Measurements from ENCODE around the gene GSTM5. TPM values are rescaled to one million over a fixed set of nuclear protein-coding genes. Genes with fewer than 3 reads are reported as not detected.
"Not testable (repeated sequence)": the region's sequence is repeated elsewhere in the genome, so short reads cannot be mapped to it uniquely, and the experiment has no call there.

The GSTM5 gene
- total RNA-seq, 1 donor from 2014 or later = not detected

DNA sequence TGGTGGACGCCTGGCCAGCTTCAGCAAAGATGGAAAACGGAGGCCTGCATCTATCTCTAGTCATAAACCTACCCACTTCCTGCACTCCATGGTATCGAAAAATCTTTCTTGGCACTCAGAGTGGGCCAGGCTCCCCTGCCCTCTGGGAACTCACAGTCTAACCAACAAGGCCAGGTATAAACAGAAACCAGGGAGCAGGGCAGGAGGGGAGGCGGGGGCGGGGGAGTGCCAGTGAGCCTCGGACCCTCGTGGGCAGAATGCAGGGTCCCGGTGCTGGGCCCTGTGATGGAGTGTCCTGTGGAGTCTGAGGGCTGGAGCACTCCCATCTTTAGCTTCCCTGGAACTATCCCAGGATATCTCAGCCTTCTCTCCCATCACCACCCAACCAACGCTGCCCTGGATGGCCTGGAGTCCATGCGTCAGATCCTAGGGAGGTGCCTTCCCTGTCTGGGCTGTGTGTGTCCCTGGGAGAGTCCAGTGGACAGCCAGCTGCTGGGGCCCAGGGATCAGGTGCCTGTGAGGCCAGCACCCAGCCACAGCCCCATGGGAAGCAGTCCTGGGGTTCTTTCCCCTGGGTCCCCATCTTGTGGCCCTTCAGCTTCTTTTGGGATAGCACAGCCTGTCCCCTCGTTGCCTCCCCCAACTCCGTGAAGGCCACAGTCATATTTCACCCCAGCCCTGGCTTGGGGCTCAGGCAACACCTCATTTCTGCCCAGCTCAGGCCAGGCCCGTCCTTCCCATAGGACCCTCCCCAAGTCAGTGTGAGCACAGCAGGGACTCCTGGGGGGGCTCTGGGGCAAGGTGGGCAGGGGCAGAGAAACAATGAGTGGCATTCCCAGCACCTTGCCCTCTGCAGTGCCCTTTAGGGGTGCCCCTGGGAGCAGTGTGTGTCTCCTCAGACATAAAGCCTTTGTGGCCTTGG, 52.8 kb downstream of the GSTM5 start:
- Mint-ChIP-seq H3K4me1 (ENCODE audit: low read depth) (peaks cover 3% of the 10 kb centered on the region), H3K27me3 (ENCODE audit: low read depth) (no peaks in the 10 kb centered on the region), H3K4me3 (ENCODE audit: unreplicated experiment) (no peak overlapping the region), H3K9me3 (ENCODE audit: low read depth) (no peaks in the 10 kb centered on the region), H3K27ac (ENCODE audit: unreplicated experiment) (no peak overlapping the region), H3K36me3 (ENCODE audit: low read depth) (no peaks in the 10 kb centered on the region)
- TF ChIP-seq, protein P1, sequence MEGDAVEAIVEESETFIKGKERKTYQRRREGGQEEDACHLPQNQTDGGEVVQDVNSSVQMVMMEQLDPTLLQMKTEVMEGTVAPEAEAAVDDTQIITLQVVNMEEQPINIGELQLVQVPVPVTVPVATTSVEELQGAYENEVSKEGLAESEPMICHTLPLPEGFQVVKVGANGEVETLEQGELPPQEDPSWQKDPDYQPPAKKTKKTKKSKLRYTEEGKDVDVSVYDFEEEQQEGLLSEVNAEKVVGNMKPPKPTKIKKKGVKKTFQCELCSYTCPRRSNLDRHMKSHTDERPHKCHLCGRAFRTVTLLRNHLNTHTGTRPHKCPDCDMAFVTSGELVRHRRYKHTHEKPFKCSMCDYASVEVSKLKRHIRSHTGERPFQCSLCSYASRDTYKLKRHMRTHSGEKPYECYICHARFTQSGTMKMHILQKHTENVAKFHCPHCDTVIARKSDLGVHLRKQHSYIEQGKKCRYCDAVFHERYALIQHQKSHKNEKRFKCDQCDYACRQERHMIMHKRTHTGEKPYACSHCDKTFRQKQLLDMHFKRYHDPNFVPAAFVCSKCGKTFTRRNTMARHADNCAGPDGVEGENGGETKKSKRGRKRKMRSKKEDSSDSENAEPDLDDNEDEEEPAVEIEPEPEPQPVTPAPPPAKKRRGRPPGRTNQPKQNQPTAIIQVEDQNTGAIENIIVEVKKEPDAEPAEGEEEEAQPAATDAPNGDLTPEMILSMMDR (IDR thresholded peaks at IDR 0.05) = no peak
- peak; percentile 70 for DNase-seq (ENCODE audit: low spot score)

DNA sequence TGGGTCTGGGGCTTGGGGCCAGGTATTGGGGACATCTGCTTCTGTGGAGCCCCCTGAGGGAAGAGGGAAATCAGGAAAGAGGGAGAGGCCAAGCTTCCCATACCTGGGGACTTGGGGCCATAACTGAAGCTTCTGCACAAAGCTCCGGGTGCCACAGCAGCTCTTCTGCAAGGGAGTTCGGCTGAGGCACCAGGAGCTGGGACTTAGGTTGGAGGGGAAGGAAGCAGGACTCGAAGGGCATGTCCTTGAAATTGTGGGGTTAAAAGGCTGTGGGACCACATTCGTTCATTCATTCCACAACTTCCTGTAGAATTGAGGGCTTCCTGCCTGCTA, 53.4 kb downstream of the GSTM5 start:
- Mint-ChIP-seq H3K27me3 (ENCODE audit: low read depth) (no peaks in the 10 kb centered on the region), H3K4me1 (ENCODE audit: low read depth) (peaks cover 3% of the 10 kb centered on the region), H3K27ac (ENCODE audit: unreplicated experiment) (no peak overlapping the region), H3K36me3 (ENCODE audit: low read depth) (no peaks in the 10 kb centered on the region), H3K9me3 (ENCODE audit: low read depth) (no peaks in the 10 kb centered on the region), H3K4me3 (ENCODE audit: unreplicated experiment) (no peak overlapping the region)
- peak; percentile 66 for DNase-seq (ENCODE audit: low spot score)
- TF ChIP-seq, protein P1 (IDR thresholded peaks at IDR 0.05) = no peak

DNA sequence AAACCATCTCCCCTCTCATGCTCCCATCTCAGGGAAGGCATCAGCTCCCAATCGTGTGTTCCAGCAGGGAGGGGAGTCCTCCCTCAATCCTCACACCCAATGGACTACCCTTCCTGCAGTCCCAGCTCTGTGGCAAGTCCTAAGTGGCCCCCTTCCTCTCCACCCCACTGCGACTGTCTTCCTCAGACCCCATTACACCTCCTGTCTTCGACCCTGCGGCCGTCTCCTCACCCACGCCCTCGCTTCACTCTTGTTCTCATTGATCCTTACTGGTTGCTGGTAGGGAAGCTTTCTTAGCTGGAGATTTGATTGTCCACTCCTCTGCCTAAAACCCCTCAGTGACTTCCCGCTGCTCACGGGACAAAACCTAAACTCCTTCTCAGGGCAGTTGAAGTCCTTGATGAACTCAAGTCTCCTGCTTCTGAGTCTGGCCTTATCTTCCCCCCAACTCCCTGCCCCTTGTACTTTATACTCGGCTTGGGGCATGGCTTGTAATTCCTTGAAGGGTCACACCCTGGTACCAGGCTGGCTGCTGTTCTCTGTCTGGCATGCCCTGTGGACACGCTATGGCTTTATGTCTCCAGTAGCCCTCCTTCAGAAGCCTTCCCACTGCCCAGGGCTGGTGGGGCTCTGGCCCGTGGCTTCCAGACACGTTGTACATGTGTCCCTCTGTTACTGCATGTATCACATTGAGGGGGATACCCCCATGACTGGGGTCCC, 54.0 kb downstream of the GSTM5 start:
- no peaks in the 10 kb centered on the region for H3K9me3 Mint-ChIP-seq (ENCODE audit: low read depth)
- no peak overlapping the region for H3K4me3 Mint-ChIP-seq (ENCODE audit: unreplicated experiment)
- peak; percentile 52 for DNase-seq (ENCODE audit: low spot score)
- TF ChIP-seq, protein P1 (IDR thresholded peaks at IDR 0.05) = no peak
- no peaks in the 10 kb centered on the region for H3K36me3 Mint-ChIP-seq (ENCODE audit: low read depth)
- H3K4me1 Mint-ChIP-seq (ENCODE audit: low read depth) = peaks cover 3% of the 10 kb centered on the region
- H3K27me3 Mint-ChIP-seq (ENCODE audit: low read depth) = no peaks in the 10 kb centered on the region
- H3K27ac Mint-ChIP-seq (ENCODE audit: unreplicated experiment) = no peak overlapping the region

DNA sequence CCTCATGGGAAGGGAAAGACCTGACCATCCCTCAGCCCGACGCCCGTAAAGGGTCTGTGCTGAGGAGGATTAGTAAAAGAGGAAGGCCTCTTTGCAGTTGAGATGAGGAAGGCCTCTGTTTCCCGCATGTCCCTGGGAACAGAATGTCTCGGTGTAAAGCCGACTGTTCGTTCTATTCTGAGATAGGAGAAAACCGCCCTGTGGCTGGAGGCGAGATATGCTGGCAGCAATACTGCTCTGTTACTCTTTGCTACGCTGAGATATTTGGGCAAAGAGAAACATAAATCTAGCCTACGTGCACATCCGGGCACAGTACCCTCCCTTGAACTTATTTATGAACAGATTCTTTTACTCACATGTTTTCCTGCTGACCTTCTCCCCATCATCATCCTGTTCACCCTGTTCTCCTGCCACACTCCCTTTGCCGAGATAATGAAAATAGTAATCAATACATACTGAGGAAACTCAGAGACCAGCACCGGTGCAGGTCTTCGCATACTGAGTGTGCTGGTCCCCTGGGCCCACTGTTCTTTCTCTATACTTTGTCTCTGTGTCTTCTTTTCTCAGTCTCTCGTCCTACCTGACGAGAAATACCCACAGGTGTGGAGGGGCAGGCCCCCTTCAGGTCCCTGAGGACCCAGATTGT, 55.1 kb downstream of the GSTM5 start:
- peak; percentile 21 for DNase-seq (ENCODE audit: low spot score)
- not testable (repeated sequence) for H3K9me3 Mint-ChIP-seq (ENCODE audit: low read depth); H3K27ac Mint-ChIP-seq (ENCODE audit: unreplicated experiment); H3K36me3 Mint-ChIP-seq (ENCODE audit: low read depth); H3K4me3 Mint-ChIP-seq (ENCODE audit: unreplicated experiment); H3K4me1 Mint-ChIP-seq (ENCODE audit: low read depth); H3K27me3 Mint-ChIP-seq (ENCODE audit: low read depth)

Other genes starting within 250 kb of the GSTM5 start
- gene SYPL2, start 245.7 kb upstream of the GSTM5 start, total RNA-seq = 0.75 to 1.3 TPM (median 1.1 TPM) in 3 replicates
- gene ATXN7L2, start 228.3 kb upstream of the GSTM5 start, total RNA-seq = 3.6 to 4.3 TPM (median 4.3 TPM) in 3 replicates
- gene CYB561D1, start 218.2 kb upstream of the GSTM5 start, total RNA-seq = 10.2 to 10.8 TPM (median 10.7 TPM) in 3 replicates
- 3.1 to 4.6 TPM (median 4.5 TPM) in 3 replicates for gene AMIGO1, start 202.5 kb upstream of the GSTM5 start, total RNA-seq
- not detected in 3 replicates for gene GPR61, start 172.4 kb upstream of the GSTM5 start, total RNA-seq
- 10.7 to 11.3 TPM (median 10.8 TPM) in 3 replicates for gene GNAI3, start 163.6 kb upstream of the GSTM5 start, total RNA-seq
- not detected in 3 replicates for gene GNAT2, start 92.6 kb upstream of the GSTM5 start, total RNA-seq
- 70.6 to 100 TPM (median 74.2 TPM) in 3 replicates for gene AMPD2, start 92.4 kb upstream of the GSTM5 start, total RNA-seq
- 14.5 to 20.8 TPM (median 14.8 TPM) in 3 replicates for gene GSTM4, start 56.2 kb upstream of the GSTM5 start, total RNA-seq
- gene GSTM2, start 44.2 kb upstream of the GSTM5 start, total RNA-seq = 24.6 to 41.3 TPM (median 25.8 TPM) in 3 replicates
- 8.9 to 17.8 TPM (median 17.8 TPM) in 3 replicates for gene GSTM1, start 24.4 kb upstream of the GSTM5 start, total RNA-seq
- gene GSTM3, start 28.8 kb downstream of the GSTM5 start, total RNA-seq = 51.2 to 63.8 TPM (median 61.5 TPM) in 3 replicates
- not detected in 3 replicates for gene EPS8L3, start 51.7 kb downstream of the GSTM5 start, total RNA-seq
- 15.2 to 19.8 TPM (median 16.8 TPM) in 3 replicates for gene CSF1, start 198.6 kb downstream of the GSTM5 start, total RNA-seq